GM23338 (cell line): ENCODE measurements around the gene PTPN12.
"Not testable (repeated sequence)": the region's sequence is repeated elsewhere in the genome, so short reads cannot be mapped to it uniquely, and the experiment has no call there.

Experiments
- EZH2 ChIP-seq: fragments of 200-600 bp; sonication (generic); IDR thresholded peaks from one replicate; pipeline ENCODE4 v1.8.0; 2017; ENCODE audit warnings: antibody characterized with exemption, mild to moderate bottlenecking, low read depth; ENCODE audit not compliant: unreplicated experiment
- EZH2phosphoT487 ChIP-seq: fragments of 200-600 bp; sonication (generic); IDR thresholded peaks from one replicate; pipeline ENCODE4 v1.8.1; 2018; ENCODE audit warnings: antibody characterized with exemption; ENCODE audit not compliant: unreplicated experiment
- JUNB ChIP-seq: IDR thresholded peaks from one replicate; pipeline ENCODE4 v1.6.1; 2016; ENCODE audit warnings: antibody characterized with exemption; ENCODE audit not compliant: unreplicated experiment
- NANOG ChIP-seq: IDR thresholded peaks from 2 replicates; pipeline ENCODE4 v1.6.1; 2016; ENCODE audit warnings: antibody characterized with exemption, borderline replicate concordance
- POLR2AphosphoS5 ChIP-seq: IDR thresholded peaks from 2 replicates; pipeline ENCODE4 v1.6.1; 2016; ENCODE audit warnings: antibody characterized with exemption, low read depth
- REST ChIP-seq: IDR thresholded peaks from one replicate; pipeline ENCODE4 v1.6.1; 2018; ENCODE audit warnings: antibody characterized with exemption; ENCODE audit not compliant: unreplicated experiment
- ZNF114 ChIP-seq: fragments of 250-450 bp; sonication (Bioruptor Pico); IDR thresholded peaks from 2 replicates; pipeline ENCODE4 v1.5.0; 2020; ENCODE audit warnings: mild to moderate bottlenecking, moderate library complexity
- TF ChIP-seq, protein P1 (sequence below), 2 experiments: fragments of 200-600 bp in 1 of 2; sonication (generic) in 1 of 2; conservative IDR thresholded peaks; 2 replicates each; pipeline versions ENCODE4 v1.5.1 to v1.6.1; 2016 to 2017; ENCODE audit warnings: antibody characterized with exemption in 2 of 2, low read depth in 2 of 2, mild to moderate bottlenecking in 2 of 2, moderate library complexity in 1 of 2

DNA sequence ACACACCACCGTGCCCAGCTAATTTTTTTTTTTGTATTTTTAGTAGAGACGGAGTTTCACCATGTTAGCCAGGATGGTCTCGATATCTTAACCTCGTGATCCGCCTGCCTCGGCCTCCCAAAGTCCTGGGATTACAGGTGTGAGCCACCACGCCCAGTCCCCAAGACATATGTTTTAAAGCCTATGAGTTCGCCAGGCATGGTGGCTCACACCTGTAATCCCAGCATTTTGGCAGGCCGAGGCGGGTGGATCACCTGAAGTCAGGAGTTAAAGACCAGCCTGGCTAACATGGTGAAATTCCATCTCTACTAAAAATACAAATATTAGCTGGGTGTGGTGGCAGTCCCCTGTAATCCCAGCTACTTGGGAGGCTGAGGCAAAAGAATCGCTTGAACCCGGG, 115.7 kb downstream of the PTPN12 start:
- not testable (repeated sequence) for TF ChIP-seq EZH2phosphoT487, NANOG, REST, POLR2AphosphoS5, JUNB, ZNF114, EZH2
- TF ChIP-seq, protein P1, sequence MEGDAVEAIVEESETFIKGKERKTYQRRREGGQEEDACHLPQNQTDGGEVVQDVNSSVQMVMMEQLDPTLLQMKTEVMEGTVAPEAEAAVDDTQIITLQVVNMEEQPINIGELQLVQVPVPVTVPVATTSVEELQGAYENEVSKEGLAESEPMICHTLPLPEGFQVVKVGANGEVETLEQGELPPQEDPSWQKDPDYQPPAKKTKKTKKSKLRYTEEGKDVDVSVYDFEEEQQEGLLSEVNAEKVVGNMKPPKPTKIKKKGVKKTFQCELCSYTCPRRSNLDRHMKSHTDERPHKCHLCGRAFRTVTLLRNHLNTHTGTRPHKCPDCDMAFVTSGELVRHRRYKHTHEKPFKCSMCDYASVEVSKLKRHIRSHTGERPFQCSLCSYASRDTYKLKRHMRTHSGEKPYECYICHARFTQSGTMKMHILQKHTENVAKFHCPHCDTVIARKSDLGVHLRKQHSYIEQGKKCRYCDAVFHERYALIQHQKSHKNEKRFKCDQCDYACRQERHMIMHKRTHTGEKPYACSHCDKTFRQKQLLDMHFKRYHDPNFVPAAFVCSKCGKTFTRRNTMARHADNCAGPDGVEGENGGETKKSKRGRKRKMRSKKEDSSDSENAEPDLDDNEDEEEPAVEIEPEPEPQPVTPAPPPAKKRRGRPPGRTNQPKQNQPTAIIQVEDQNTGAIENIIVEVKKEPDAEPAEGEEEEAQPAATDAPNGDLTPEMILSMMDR (conservative IDR thresholded peaks at IDR 0.05; ENCODE audit: low read depth in 2 of 2) = not testable (repeated sequence)
